ENCODE measurements around the gene RNF26.

Gene RNF26

DNA sequence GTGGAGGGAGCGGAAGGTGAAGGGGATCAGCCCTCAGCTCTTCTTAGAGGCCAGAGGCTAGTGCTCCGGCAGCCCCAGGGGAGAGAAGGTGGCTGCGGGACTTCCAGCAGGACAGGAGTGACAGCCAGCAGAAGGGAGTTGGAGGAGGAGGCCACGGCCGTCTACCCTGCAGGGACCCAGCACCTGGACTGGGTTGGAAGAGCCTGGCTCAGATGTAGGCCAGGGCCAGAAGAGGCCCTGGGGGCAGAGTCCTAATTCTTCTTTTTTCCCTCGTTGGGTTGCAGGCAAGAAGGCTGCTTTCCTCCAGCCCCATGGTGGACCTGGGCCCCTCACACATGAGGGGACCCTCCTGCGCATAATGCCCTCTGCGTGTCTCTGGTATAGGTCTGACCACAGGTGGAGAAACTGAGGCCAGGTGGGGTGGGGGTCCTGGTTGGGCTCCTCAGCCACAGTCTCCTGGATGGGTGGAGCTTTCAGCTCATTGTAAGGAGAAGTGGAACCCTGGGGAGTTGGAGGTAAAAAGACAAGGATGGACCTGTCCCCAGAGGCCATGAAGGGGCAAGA, 15.1 kb upstream of the RNF26 start:
- Mint-ChIP-seq H3K4me1 (peaks cover 58% of the 10 kb centered on the region), H3K4me3 (peak overlapping the region; percentile 28), H3K36me3 (peaks cover 2% of the 10 kb centered on the region), H3K27me3 (peaks cover 76% of the 10 kb centered on the region), H3K27ac (peak overlapping the region; percentile 77), H3K9me3 (no peaks in the 10 kb centered on the region)
- CTCF ChIA-PET = interaction anchor here (0.9 to 1.8 kb wide), 2 partner anchors 19 to 36 kb away, joined by 3 to 9 read pairs; no protein-coding TSS in a partner anchor
- DNase-seq = no peak

GRCh38 chr11:119319700-119320239, 14.6 kb upstream of the RNF26 start:
- Mint-ChIP-seq H3K36me3 (peaks cover 2% of the 10 kb centered on the region), H3K9me3 (no peaks in the 10 kb centered on the region), H3K4me1 (peaks cover 55% of the 10 kb centered on the region), H3K27me3 (peaks cover 70% of the 10 kb centered on the region), H3K4me3 (peak overlapping the region; percentile 54), H3K27ac (no peak overlapping the region)
- CTCF ChIA-PET = interaction anchor here (1.8 kb wide), 1 partner anchor 18 kb away, joined by 9 read pairs; no protein-coding TSS in a partner anchor
- DNase-seq = no peak

DNA sequence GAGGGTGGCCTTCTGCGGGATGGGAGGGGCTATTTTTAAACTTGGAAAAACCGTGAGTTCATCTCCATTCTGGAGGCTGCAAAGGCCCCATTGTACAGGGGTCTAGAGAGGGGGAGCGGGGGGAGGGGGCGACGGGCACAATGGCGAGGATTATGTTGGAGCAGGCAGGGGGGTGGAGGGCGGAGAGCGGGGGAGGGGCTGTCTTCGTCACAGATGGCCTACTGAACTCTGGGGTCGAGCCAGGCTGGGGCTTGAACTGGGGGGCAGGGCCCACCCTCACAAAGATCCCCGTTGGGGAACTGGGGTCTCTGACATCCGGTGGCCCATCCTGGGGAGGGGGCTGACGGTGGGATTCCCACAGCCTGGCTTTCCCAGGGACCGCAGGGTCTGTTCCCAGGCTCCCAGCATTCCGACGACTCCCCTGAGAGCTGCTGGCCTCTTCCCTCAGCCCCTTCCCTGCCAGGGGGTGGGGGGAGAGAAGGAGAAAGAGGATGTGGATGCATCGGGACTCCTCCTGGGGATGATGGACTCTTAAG, 14.0 kb upstream of the RNF26 start:
- Mint-ChIP-seq H3K4me3 (peak overlapping the region; percentile 54), H3K27ac (no peak overlapping the region), H3K9me3 (no peaks in the 10 kb centered on the region), H3K27me3 (peaks cover 65% of the 10 kb centered on the region), H3K36me3 (peaks cover 2% of the 10 kb centered on the region), H3K4me1 (peaks cover 49% of the 10 kb centered on the region)
- CTCF ChIA-PET = interaction anchor here (1.0 to 5.8 kb wide), 7 partner anchors 11 to 115 kb away, joined by 4 to 106 read pairs (median 14); partner anchors contain the start of genes CBL and RNF26
- DNase-seq = peak; percentile 24

GRCh38 chr11:119320776-119321524, 13.4 kb upstream of the RNF26 start:
- CTCF ChIA-PET = interaction anchor here (0.8 to 5.8 kb wide), 16 partner anchors 11 to 631 kb away, joined by 3 to 106 read pairs (median 4); partner anchors contain the start of genes CBL and RNF26
- DNase-seq = peak; percentile 79
- H3K36me3 Mint-ChIP-seq = peaks cover 2% of the 10 kb centered on the region
- peak overlapping the region; percentile 92 for H3K27ac Mint-ChIP-seq
- H3K27me3 Mint-ChIP-seq = peaks cover 59% of the 10 kb centered on the region
- H3K4me1 Mint-ChIP-seq = peaks cover 43% of the 10 kb centered on the region
- H3K9me3 Mint-ChIP-seq = no peaks in the 10 kb centered on the region
- H3K4me3 Mint-ChIP-seq = peak overlapping the region; percentile 76

- CTCF ChIA-PET = interaction anchor here (0.9 to 5.8 kb wide), 17 partner anchors 13 to 633 kb away, joined by 3 to 106 read pairs (median 10); partner anchors contain the start of genes C2CD2L, CBL and RNF26
- Mint-ChIP-seq H3K27ac (no peak overlapping the region), H3K36me3 (peaks cover 2% of the 10 kb centered on the region), H3K27me3 (peaks cover 45% of the 10 kb centered on the region), H3K4me3 (no peak overlapping the region), H3K4me1 (peaks cover 40% of the 10 kb centered on the region), H3K9me3 (no peaks in the 10 kb centered on the region)
- no peak for DNase-seq
Measured at GRCh38 chr11:119322360-119322739, 12.0 kb upstream of the RNF26 start.

DNA sequence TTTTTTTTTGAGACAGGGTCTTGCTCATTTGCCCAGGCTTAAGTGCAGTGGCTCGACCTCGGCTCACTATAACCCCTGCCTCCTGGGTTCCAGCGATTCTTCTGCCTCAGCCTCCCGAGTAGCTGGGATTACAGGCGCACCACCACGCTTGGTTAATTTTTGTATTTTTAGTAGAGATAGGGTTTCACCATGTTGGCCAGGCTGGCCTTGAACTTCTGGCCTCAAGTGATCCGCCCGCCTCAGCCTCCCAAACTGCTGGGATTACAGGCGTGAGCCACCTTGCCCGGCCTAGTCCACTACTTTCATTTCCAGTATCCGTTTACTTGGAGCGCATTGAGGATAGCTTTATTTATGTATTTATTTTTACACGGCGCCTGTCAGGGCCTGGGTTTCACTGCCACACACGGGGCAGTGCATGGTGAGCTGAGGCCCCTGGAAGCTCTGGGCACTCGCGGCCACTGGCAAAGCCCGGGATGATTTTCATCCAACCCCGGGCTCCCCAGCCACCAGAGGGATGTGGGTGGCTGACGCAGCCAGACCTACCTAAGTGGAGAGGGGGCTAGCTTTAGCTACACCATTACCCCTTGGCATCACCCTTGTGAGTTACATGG, 11.3 kb upstream of the RNF26 start:
- DNase-seq = no peak
- CTCF ChIA-PET = interaction anchor here (0.8 to 5.8 kb wide), 34 partner anchors 13 to 287 kb away, joined by 3 to 106 read pairs (median 4); partner anchors contain the start of genes C2CD2L, CBL, RNF26 and VPS11
- H3K27ac Mint-ChIP-seq = no peak overlapping the region
- H3K27me3 Mint-ChIP-seq = peaks cover 38% of the 10 kb centered on the region
- no peaks in the 10 kb centered on the region for H3K9me3 Mint-ChIP-seq
- no peak overlapping the region for H3K4me3 Mint-ChIP-seq
- peaks cover 40% of the 10 kb centered on the region for H3K4me1 Mint-ChIP-seq
- peaks cover 2% of the 10 kb centered on the region for H3K36me3 Mint-ChIP-seq

GRCh38 chr11:119323532-119324033, 10.7 kb upstream of the RNF26 start:
- peaks cover 2% of the 10 kb centered on the region for H3K36me3 Mint-ChIP-seq
- no peak overlapping the region for H3K4me3 Mint-ChIP-seq
- DNase-seq = peak; percentile 88
- peaks cover 35% of the 10 kb centered on the region for H3K27me3 Mint-ChIP-seq
- CTCF ChIA-PET = interaction anchor here (0.6 to 5.8 kb wide), 37 partner anchors 12 to 357 kb away, joined by 3 to 106 read pairs (median 4); partner anchors contain the start of genes C2CD2L, CBL, RNF26 and VPS11
- H3K4me1 Mint-ChIP-seq = peaks cover 38% of the 10 kb centered on the region
- no peaks in the 10 kb centered on the region for H3K9me3 Mint-ChIP-seq
- no peak overlapping the region for H3K27ac Mint-ChIP-seq

DNA sequence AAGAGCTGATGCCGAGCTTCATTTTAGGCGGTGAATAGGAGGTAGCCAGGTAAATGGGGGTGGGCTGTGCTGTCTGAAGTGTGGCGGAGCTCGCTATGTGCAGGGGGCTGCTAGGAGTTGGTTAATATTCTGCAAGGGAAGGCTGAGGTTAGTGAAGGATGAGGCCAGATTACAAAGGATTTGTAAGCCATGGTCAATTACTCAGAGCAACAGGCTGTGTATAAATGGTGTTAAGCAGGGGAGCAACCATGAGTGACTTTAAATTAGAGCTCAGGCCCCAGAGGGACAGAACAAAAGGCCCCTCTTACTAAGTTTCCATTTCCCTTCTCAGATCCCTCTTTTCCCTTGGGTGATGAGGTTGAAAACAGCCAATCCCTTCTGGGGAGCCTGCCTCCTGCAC, 10.1 kb upstream of the RNF26 start:
- Mint-ChIP-seq H3K36me3 (peaks cover 2% of the 10 kb centered on the region), H3K4me1 (peaks cover 33% of the 10 kb centered on the region), H3K27me3 (peaks cover 34% of the 10 kb centered on the region), H3K4me3 (no peak overlapping the region), H3K9me3 (no peaks in the 10 kb centered on the region), H3K27ac (no peak overlapping the region)
- CTCF ChIA-PET = interaction anchor here (0.6 to 5.8 kb wide), 27 partner anchors 11 to 357 kb away, joined by 3 to 106 read pairs (median 4); partner anchors contain the start of genes CBL, RNF26 and VPS11
- DNase-seq = no peak

DNA sequence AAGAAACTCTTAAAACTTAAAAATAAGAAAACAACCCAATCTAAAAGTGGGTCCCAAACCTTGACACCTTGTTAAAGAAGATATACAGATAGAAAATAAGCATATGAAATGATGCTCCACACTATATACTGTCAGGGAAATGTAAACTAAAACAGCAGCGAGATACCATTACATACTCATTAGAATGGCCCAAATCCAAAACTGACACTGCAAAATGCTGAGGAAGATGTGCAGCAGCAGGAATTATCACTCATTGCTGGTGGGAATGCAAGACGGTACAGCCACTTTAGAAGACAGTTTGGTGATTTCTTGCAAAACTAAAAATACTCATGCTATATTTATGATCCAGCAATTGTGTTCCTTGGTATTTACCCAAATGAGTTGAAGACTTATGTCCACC, 5.0 kb upstream of the RNF26 start:
- no peak overlapping the region for H3K27ac Mint-ChIP-seq
- peaks cover 16% of the 10 kb centered on the region for H3K4me1 Mint-ChIP-seq
- no peaks in the 10 kb centered on the region for H3K9me3 Mint-ChIP-seq
- no peaks in the 10 kb centered on the region for H3K36me3 Mint-ChIP-seq
- DNase-seq = no peak
- H3K4me3 Mint-ChIP-seq = no peak overlapping the region
- CTCF ChIA-PET = interaction anchor here (1.0 to 4.0 kb wide), 2 partner anchors 8 to 45 kb away, joined by 3 to 24 read pairs; no protein-coding TSS in a partner anchor
- H3K27me3 Mint-ChIP-seq = peaks cover 20% of the 10 kb centered on the region

- H3K27ac Mint-ChIP-seq = no peak overlapping the region
- CTCF ChIA-PET = interaction anchor here (0.5 kb wide), 1 partner anchor 8 kb away, joined by 3 read pairs; no protein-coding TSS in a partner anchor
Measured at GRCh38 chr11:119330237-119330636, 4.1 kb upstream of the RNF26 start.

GRCh38 chr11:119332111-119332765, 2.1 kb upstream of the RNF26 start:
- H3K4me3 Mint-ChIP-seq = no peak overlapping the region
- CTCF ChIA-PET = interaction anchor here (0.8 to 9.8 kb wide), 2 partner anchors 10 to 142 kb away, joined by 4 to 106 read pairs; no protein-coding TSS in a partner anchor
- peaks cover 7% of the 10 kb centered on the region for H3K36me3 Mint-ChIP-seq
- peak overlapping the region; percentile 61 for H3K27ac Mint-ChIP-seq
- peaks cover 20% of the 10 kb centered on the region for H3K27me3 Mint-ChIP-seq
- no peak for DNase-seq
- no peaks in the 10 kb centered on the region for H3K9me3 Mint-ChIP-seq
- peaks cover 44% of the 10 kb centered on the region for H3K4me1 Mint-ChIP-seq

More at GRCh38 chr11:119330237-119330636, 4.1 kb upstream of the RNF26 start:
- no peak for DNase-seq
- Mint-ChIP-seq H3K4me1 (peaks cover 24% of the 10 kb centered on the region), H3K4me3 (no peak overlapping the region), H3K36me3 (no peaks in the 10 kb centered on the region), H3K9me3 (no peaks in the 10 kb centered on the region), H3K27me3 (peaks cover 20% of the 10 kb centered on the region)

GRCh38 chr11:119335091-119335654, 846 bp downstream of the RNF26 start:
- peak overlapping the region; percentile 97 for H3K27ac Mint-ChIP-seq
- peak overlapping the region; percentile 99 for H3K4me3 Mint-ChIP-seq
- peaks cover 31% of the 10 kb centered on the region for H3K27me3 Mint-ChIP-seq
- peaks cover 15% of the 10 kb centered on the region for H3K36me3 Mint-ChIP-seq
- no peak for DNase-seq
- H3K4me1 Mint-ChIP-seq = peaks cover 64% of the 10 kb centered on the region
- CTCF ChIA-PET = interaction anchor here (0.6 to 9.8 kb wide), 2 partner anchors 13 to 126 kb away, joined by 4 to 106 read pairs; no protein-coding TSS in a partner anchor
- H3K9me3 Mint-ChIP-seq = no peaks in the 10 kb centered on the region

All from activated naive CD4-positive, alpha-beta T cell treated with anti-CD3 and anti-CD28 coated beads, Interleukin-2, amount 10 ng/mL, durations not matched to agents 7 days and 5 days (primary cell).